HepG2 (cell line): ENCODE results near the gene SASS6. TPM values are rescaled to one million over a fixed set of nuclear protein-coding genes. Genes with fewer than 3 reads are reported as not detected.
A peak's percentile ranks its signal among the peaks of the same experiment; 100 is the strongest.

Source experiments
- ATAC-seq: fragments of 200-7000 bp; cut with Tn5 transposase; 3 replicates; pipeline ENCODE4 v1.9.1; 2020; ENCODE audit warnings: mild to moderate bottlenecking, moderate library complexity
- BruUV-seq: library from RNA; stranded (reverse); fragments of 400-500 nt; replicated peaks from 2 replicates; lab custom pipeline; 2021; lab: Mats Ljungman, UMichigan
- CTCF ChIA-PET: fragments of 300-600 bp; formaldehyde crosslinking; extraction: SDS; loops from one replicate; lab custom pipeline; 2021; ENCODE audit warnings: low total read pairs, inconsistent platforms, low intra/inter-chr PET ratio; lab: Yijun Ruan, JAX
- POLR2A ChIA-PET: fragments of 350-600 bp; sonication (Branson Sonifier 250); formaldehyde crosslinking; loops from one replicate; lab custom pipeline; 2020; ENCODE audit warnings: antibody characterized with exemption, inconsistent platforms; lab: Yijun Ruan, JAX
- DNase-seq: peaks from one replicate; pipeline ENCODE4 v3.0.0-alpha.2; 2015; ENCODE audit warnings: low spot score
- FAIRE-seq: peaks from 3 replicates; lab custom pipeline; 2011; peaks lifted over from hg19 to GRCh38; lab: Jason Lieb, UNC
- H2AFZ ChIP-seq: one replicate; pipeline ENCODE4 v1.6.1; 2011; ENCODE audit warnings: low read length, inconsistent platforms
- H3K27ac ChIP-seq: fragments of 300-600 bp; 3 replicates; pipeline ENCODE4 v1.8.0; 2011; ENCODE audit warnings: mixed run types, mild to moderate bottlenecking, mixed read lengths, low read length, inconsistent platforms; ENCODE audit not compliant: insufficient read depth; ENCODE audit errors: extremely low read length
- H3K27me3 ChIP-seq, 2 experiments: fragments of 200-600 bp in 1 of 2; 2 replicates in 1 of 2; 3 replicates in 1 of 2; pipeline versions ENCODE4 v1.6.0 to v1.8.0; 2011; ENCODE audit warnings: low read length in 2 of 2, mild to moderate bottlenecking in 2 of 2, moderate library complexity in 2 of 2, inconsistent platforms in 1 of 2; ENCODE audit not compliant: insufficient read depth in 2 of 2, control insufficient read depth in 1 of 2
- H3K36me3 ChIP-seq, 2 experiments: fragments of 200-600 bp in 1 of 2; replicated peaks in 1 of 2; 2 replicates in 1 of 2; 3 replicates in 1 of 2; pipeline versions ENCODE4 v1.5.1 to v1.8.0; 2011; ENCODE audit warnings: low read length in 2 of 2, inconsistent platforms in 1 of 2; ENCODE audit not compliant: insufficient read depth in 2 of 2, control insufficient read depth in 1 of 2
- H3K4me1 ChIP-seq: 2 replicates; pipeline ENCODE4 v1.5.1; 2012; ENCODE audit warnings: low read length, inconsistent platforms; ENCODE audit not compliant: insufficient read depth
- H3K4me2 ChIP-seq: 2 replicates; pipeline ENCODE4 v1.6.0; 2011; ENCODE audit warnings: low read depth, low read length, inconsistent platforms
- H3K4me3 ChIP-seq, 3 experiments: fragments of 200-600 bp in 1 of 3; sonication (generic), shearing (Covaris generic) in 1 of 3; replicated peaks in 1 of 3; 2 replicates each; pipeline ENCODE4 v1.5.1; 2011 to 2016; ENCODE audit warnings: low read length in 3 of 3, inconsistent platforms in 2 of 3, low read depth in 2 of 3, mild to moderate bottlenecking in 2 of 3, control low read depth in 1 of 3, mixed read lengths in 1 of 3; ENCODE audit not compliant: insufficient read depth in 1 of 3
- H3K79me2 ChIP-seq: one replicate; pipeline ENCODE4 v1.6.1; 2011; ENCODE audit warnings: low read length, inconsistent platforms; ENCODE audit not compliant: insufficient read depth
- H3K9ac ChIP-seq: 2 replicates; pipeline ENCODE4 v1.6.0; 2011; ENCODE audit warnings: mild to moderate bottlenecking, low read depth, low read length, inconsistent platforms; ENCODE audit not compliant: insufficient read depth
- H3K9me3 ChIP-seq: 2 replicates; pipeline ENCODE4 v1.5.1; 2012; ENCODE audit warnings: mild to moderate bottlenecking, low read length
- H4K20me1 ChIP-seq: 2 replicates; pipeline ENCODE4 v1.6.0; 2011; ENCODE audit warnings: inconsistent platforms, mild to moderate bottlenecking, low read length, moderate library complexity; ENCODE audit not compliant: insufficient read depth
- FOSL2 ChIP-seq: sonication (generic); formaldehyde crosslinking; IDR thresholded peaks from 2 replicates; pipeline ENCODE4 v1.4.0; 2020; ENCODE audit warnings: missing genetic modification reagents
- KAT7 ChIP-seq: IDR thresholded peaks from 2 replicates; pipeline ENCODE4 v1.6.1; 2018; ENCODE audit warnings: borderline replicate concordance, missing compliant biosample characterization
- NAIF1 ChIP-seq: sonication (generic); formaldehyde crosslinking; IDR thresholded peaks from 2 replicates; pipeline ENCODE4 v1.5.0; 2020; ENCODE audit warnings: mild to moderate bottlenecking, missing genetic modification reagents, borderline replicate concordance
- SMAD3 ChIP-seq: sonication (generic); formaldehyde crosslinking; IDR thresholded peaks from 2 replicates; pipeline ENCODE4 v1.4.0; 2020; ENCODE audit warnings: missing genetic modification reagents
- ZNF343 ChIP-seq: sonication (generic); formaldehyde crosslinking; IDR thresholded peaks from 2 replicates; pipeline ENCODE4 v1.4.0; 2020; ENCODE audit warnings: mild to moderate bottlenecking, missing genetic modification reagents
- ZNF768 ChIP-seq: sonication (generic); formaldehyde crosslinking; IDR thresholded peaks from 2 replicates; pipeline ENCODE4 v1.4.0; 2020; ENCODE audit warnings: missing genetic modification reagents
- WGBS: methylation state at CpG from one replicate; pipeline ENCODE4 v1.1.6; 2017; ENCODE audit warnings: low lambda C conversion rate; 5-methylcytosine and 5-hydroxymethylcytosine counted together
- in situ Hi-C: cut with HindIII; loops from 2 replicates; pipeline ENCODE4 v1.10.0; 2017; ENCODE audit warnings: low pct_unique_long_range_greater_than_20kb; ENCODE audit not compliant: extremely low pct_ligation_motif_present
- intact Hi-C: fragments of 100-400 bp; cut with micrococcal nuclease; formaldehyde crosslinking; loops from one replicate; pipeline ENCODE4 v1.10.0; 2022; ENCODE audit not compliant: unreplicated experiment
- polyA plus RNA-seq, 8 experiments: library from polyadenylated mRNA; depleted of rRNA in 3 of 8; stranded (reverse) in 7 of 8; unstranded in 1 of 8; fragments of >200 nt; fragmentation: Illumina TruSeq in 4 of 8; extraction: Trizol in 4 of 8; gene quantifications; 2 replicates each; pipeline versions ENCODE4 v1.2.1 to v1.2.3, GENCODE V29; 2011 to 2016; ENCODE audit warnings: low read depth in 4 of 8, missing spikeins in 1 of 8, mixed read lengths in 1 of 8; ENCODE audit not compliant: insufficient read depth in 1 of 8
- total RNA-seq, 5 experiments: library from RNA; depleted of rRNA; stranded (reverse); fragments of >200 nt; fragmentation: Illumina TruSeq; extraction: Trizol; gene quantifications; 2 replicates each; pipeline ENCODE4 v1.2.3, GENCODE V29; 2016; ENCODE audit warnings: low read depth in 1 of 5
- TF ChIP-seq, protein P1 (sequence below): sonication (generic); IDR thresholded peaks from 2 replicates; pipeline ENCODE4 v1.6.1; 2016; ENCODE audit warnings: low read depth, borderline replicate concordance
- TF ChIP-seq, protein P2 (sequence below): IDR thresholded peaks from 2 replicates; pipeline ENCODE4 v1.4.0; 2020; ENCODE audit warnings: mild to moderate bottlenecking, missing genetic modification reagents
- TF ChIP-seq, protein P3 (sequence below): sonication (generic); formaldehyde crosslinking; IDR thresholded peaks from 2 replicates; pipeline ENCODE4 v1.4.0; 2020; ENCODE audit warnings: missing genetic modification reagents, borderline replicate concordance
- TF ChIP-seq, protein P4 (sequence below): sonication (generic); formaldehyde crosslinking; IDR thresholded peaks from 2 replicates; pipeline ENCODE4 v1.5.0; 2020; ENCODE audit warnings: mild to moderate bottlenecking, missing genetic modification reagents

Gene SASS6
- total and polyA plus RNA-seq, 2 of the 13 experiments (the other 11 are each of a cell fraction or from before 2014, with no cell fraction given), result 2.3 to 10.7 TPM

DNA sequence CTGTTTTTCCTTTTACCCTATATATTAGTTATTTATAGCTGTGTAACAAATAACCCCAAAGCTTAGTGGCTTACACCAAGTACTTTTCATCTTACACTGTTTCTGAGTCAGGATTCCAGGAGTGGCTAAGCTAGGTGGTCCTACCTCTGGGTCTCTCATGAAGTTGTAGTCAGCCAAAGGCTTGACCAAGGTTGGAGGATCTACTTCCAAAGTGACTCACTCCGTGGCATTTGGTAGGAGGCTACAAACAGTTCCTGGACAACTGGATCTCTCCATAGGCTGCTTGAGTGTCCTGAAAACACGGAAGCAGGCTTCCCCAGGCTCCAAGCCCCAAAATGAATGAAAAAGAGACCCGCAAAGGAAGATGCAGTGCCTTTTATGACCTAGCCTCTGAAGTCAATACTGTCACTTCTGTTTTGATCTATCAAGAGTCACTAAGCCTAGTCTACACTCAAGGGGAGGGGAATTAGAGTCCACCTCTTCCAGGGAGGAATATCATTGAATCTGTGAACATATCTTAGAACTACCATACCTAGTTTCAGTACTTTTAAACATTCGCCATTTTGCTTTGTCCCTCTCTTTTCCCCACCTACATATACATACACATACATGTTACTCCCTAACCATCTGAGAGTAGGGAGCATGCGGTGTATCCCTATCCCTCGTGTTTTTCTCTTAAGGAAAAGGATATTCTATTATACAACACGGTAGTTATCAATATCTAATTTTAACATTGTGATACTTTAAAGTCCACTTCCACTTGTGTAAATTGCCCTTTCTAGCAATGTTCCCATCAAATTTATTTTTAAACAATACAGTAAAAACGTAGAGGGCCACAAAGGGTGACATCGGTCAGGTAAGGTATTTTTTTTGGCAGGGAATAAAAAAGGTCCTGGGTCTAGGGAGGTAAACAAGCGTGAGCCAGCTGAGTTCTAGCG is 95.7 kb downstream of the SASS6 start:
- Histone ChIP-seq H3K9ac (peak overlapping the region; percentile 99), H3K9me3 (no peaks in the 10 kb centered on the region), H3K4me3 (peak overlapping the region; percentile 91 to 99 (median 97)), H3K4me2 (peak overlapping the region; percentile 87), H4K20me1 (peaks cover 18% of the 10 kb centered on the region; the same call in 1 of the 2 replicates), H3K4me1 (peaks cover 47% of the 10 kb centered on the region), H2AFZ (no peak overlapping the region), H3K27ac (peak overlapping the region; percentile 94), H3K79me2 (peaks cover 65% of the 10 kb centered on the region), H3K27me3 (no peaks in the 10 kb centered on the region; a peak in 1 of 5 replicates), H3K36me3 (no peaks in the 10 kb centered on the region)
- intact Hi-C loops (loop anchor here (10.0 kb wide), 1 partner anchor 318 kb away; the partner anchor contains the start of gene CDC14A), in situ Hi-C loops (loop anchor here (5.0 kb wide), 1 partner anchor 230 kb away; no protein-coding TSS in a partner anchor)
- peak; percentile 48 for DNase-seq
- ChIA-PET POLR2A (interaction anchor here (1.0 to 2.9 kb wide), 6 partner anchors 10 to 187 kb away, joined by 3 to 25 read pairs (median 6); partner anchors contain the start of genes AGL and SLC35A3), CTCF (no interaction called here)
- TSS peak; percentile 87 for BruUV-seq
- WGBS, result 3% methylated on average over 11 of the region's 11 CpGs
- ATAC-seq, result peak; percentile 15
- FAIRE-seq, result peak; percentile 43
- TF ChIP-seq NAIF1 (0 out of 2 replicates have a peak, but pooled peaks have one; percentile 32), ZNF343 (CRISPR knock-in tag) (no peak), FOSL2 (CRISPR knock-in tag) (peak; percentile 58), KAT7 (CRISPR knock-in tag) (0 out of 2 replicates have a peak, but pooled peaks have one; percentile 41), ZNF768 (CRISPR knock-in tag) (no peak), SMAD3 (CRISPR knock-in tag) (0 out of 2 replicates have a peak, but pooled peaks have one; percentile 37)
- TF ChIP-seq, protein P1, sequence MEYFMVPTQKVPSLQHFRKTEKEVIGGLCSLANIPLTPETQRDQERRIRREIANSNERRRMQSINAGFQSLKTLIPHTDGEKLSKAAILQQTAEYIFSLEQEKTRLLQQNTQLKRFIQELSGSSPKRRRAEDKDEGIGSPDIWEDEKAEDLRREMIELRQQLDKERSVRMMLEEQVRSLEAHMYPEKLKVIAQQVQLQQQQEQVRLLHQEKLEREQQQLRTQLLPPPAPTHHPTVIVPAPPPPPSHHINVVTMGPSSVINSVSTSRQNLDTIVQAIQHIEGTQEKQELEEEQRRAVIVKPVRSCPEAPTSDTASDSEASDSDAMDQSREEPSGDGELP, result peak; percentile 13; the same call in 1 of the 2 replicates
- TF ChIP-seq, protein P2, sequence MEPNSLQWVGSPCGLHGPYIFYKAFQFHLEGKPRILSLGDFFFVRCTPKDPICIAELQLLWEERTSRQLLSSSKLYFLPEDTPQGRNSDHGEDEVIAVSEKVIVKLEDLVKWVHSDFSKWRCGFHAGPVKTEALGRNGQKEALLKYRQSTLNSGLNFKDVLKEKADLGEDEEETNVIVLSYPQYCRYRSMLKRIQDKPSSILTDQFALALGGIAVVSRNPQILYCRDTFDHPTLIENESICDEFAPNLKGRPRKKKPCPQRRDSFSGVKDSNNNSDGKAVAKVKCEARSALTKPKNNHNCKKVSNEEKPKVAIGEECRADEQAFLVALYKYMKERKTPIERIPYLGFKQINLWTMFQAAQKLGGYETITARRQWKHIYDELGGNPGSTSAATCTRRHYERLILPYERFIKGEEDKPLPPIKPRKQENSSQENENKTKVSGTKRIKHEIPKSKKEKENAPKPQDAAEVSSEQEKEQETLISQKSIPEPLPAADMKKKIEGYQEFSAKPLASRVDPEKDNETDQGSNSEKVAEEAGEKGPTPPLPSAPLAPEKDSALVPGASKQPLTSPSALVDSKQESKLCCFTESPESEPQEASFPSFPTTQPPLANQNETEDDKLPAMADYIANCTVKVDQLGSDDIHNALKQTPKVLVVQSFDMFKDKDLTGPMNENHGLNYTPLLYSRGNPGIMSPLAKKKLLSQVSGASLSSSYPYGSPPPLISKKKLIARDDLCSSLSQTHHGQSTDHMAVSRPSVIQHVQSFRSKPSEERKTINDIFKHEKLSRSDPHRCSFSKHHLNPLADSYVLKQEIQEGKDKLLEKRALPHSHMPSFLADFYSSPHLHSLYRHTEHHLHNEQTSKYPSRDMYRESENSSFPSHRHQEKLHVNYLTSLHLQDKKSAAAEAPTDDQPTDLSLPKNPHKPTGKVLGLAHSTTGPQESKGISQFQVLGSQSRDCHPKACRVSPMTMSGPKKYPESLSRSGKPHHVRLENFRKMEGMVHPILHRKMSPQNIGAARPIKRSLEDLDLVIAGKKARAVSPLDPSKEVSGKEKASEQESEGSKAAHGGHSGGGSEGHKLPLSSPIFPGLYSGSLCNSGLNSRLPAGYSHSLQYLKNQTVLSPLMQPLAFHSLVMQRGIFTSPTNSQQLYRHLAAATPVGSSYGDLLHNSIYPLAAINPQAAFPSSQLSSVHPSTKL (CRISPR knock-in tag), result 0 out of 2 replicates have a peak, but pooled peaks have one; percentile 10
- TF ChIP-seq, protein P3, sequence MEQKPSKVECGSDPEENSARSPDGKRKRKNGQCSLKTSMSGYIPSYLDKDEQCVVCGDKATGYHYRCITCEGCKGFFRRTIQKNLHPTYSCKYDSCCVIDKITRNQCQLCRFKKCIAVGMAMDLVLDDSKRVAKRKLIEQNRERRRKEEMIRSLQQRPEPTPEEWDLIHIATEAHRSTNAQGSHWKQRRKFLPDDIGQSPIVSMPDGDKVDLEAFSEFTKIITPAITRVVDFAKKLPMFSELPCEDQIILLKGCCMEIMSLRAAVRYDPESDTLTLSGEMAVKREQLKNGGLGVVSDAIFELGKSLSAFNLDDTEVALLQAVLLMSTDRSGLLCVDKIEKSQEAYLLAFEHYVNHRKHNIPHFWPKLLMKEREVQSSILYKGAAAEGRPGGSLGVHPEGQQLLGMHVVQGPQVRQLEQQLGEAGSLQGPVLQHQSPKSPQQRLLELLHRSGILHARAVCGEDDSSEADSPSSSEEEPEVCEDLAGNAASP (CRISPR knock-in tag), result no peak
- TF ChIP-seq, protein P4, sequence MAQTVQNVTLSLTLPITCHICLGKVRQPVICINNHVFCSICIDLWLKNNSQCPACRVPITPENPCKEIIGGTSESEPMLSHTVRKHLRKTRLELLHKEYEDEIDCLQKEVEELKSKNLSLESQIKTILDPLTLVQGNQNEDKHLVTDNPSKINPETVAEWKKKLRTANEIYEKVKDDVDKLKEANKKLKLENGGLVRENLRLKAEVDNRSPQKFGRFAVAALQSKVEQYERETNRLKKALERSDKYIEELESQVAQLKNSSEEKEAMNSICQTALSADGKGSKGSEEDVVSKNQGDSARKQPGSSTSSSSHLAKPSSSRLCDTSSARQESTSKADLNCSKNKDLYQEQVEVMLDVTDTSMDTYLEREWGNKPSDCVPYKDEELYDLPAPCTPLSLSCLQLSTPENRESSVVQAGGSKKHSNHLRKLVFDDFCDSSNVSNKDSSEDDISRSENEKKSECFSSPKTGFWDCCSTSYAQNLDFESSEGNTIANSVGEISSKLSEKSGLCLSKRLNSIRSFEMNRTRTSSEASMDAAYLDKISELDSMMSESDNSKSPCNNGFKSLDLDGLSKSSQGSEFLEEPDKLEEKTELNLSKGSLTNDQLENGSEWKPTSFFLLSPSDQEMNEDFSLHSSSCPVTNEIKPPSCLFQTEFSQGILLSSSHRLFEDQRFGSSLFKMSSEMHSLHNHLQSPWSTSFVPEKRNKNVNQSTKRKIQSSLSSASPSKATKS, result peak; percentile 80; the same call in 1 of the 2 replicates
